ENCODE data around the gene CD300A. TPM values are rescaled to one million over a fixed set of nuclear protein-coding genes. Genes with fewer than 3 reads are reported as not detected.

The CD300A gene
- polyA plus RNA-seq, 3 donors, result 1.5 TPM

GRCh38 chr17:74437702-74438101, 28.7 kb upstream of the CD300A start:
- no peak for DNase-seq

GRCh38 chr17:74439691-74440567, 26.5 kb upstream of the CD300A start:
- DNase-seq, result no peak

GRCh38 chr17:74441537-74441936, 24.9 kb upstream of the CD300A start:
- no peak for DNase-seq

GRCh38 chr17:74442291-74442669, 24.2 kb upstream of the CD300A start:
- DNase-seq, result no peak

- DNase-seq, result no peak
These were observed 23.5 kb upstream of the CD300A start for GRCh38 chr17:74442670-74443515.

GRCh38 chr17:74443516-74444296, 22.7 kb upstream of the CD300A start:
- no peak for DNase-seq

GRCh38 chr17:74444406-74444805, 22.0 kb upstream of the CD300A start:
- no peak for DNase-seq

GRCh38 chr17:74445158-74445557, 21.3 kb upstream of the CD300A start:
- DNase-seq, result no peak

GRCh38 chr17:74446551-74447500, 19.6 kb upstream of the CD300A start:
- no peak for DNase-seq

- no peak for DNase-seq
These were observed 18.7 kb upstream of the CD300A start for GRCh38 chr17:74447628-74448159.

- no peak for DNase-seq
These were observed 17.7 kb upstream of the CD300A start for GRCh38 chr17:74448756-74449155.

GRCh38 chr17:74449306-74449705, 17.1 kb upstream of the CD300A start:
- no peak for DNase-seq

- DNase-seq, result no peak
These were observed 16.7 kb upstream of the CD300A start for GRCh38 chr17:74449773-74450172.

GRCh38 chr17:74450231-74450630, 16.2 kb upstream of the CD300A start:
- no peak for DNase-seq

GRCh38 chr17:74450925-74451403, 15.5 kb upstream of the CD300A start:
- DNase-seq, result no peak

- no peak for DNase-seq
These were observed 14.9 kb upstream of the CD300A start for GRCh38 chr17:74451557-74451956.

- no peak for DNase-seq
These were observed 14.2 kb upstream of the CD300A start for GRCh38 chr17:74452033-74452840.

- DNase-seq, result no peak
These were observed 13.4 kb upstream of the CD300A start for GRCh38 chr17:74452841-74453661.
